PC-3 (cell line): Measurements from ENCODE around the gene SCAP. TPM values are rescaled to one million over a fixed set of nuclear protein-coding genes. Genes with fewer than 3 reads are reported as not detected.
A peak's percentile ranks its signal among the peaks of the same experiment; 100 is the strongest.

Source experiments
- ATAC-seq: fragments of 200-7000 bp; cut with Tn5 transposase; 2 replicates; pipeline ENCODE4 v1.9.1; 2020; ENCODE audit warnings: mild to moderate bottlenecking, moderate library complexity
- BruUV-seq: library from RNA; stranded (reverse); fragments of 400-500 nt; replicated peaks from 2 replicates; lab custom pipeline; 2021; lab: Mats Ljungman, UMichigan
- CTCF ChIA-PET: fragments of 300-600 bp; sonication (Branson Sonifier 250); formaldehyde crosslinking; loops from one replicate; lab custom pipeline; 2022; ENCODE audit warnings: antibody characterized with exemption; lab: Charles Lee
- POLR2A ChIA-PET: fragments of 300-600 bp; sonication (Branson Sonifier 250); formaldehyde crosslinking; loops from one replicate; lab custom pipeline; 2022; ENCODE audit warnings: antibody characterized with exemption; ENCODE audit not compliant: unreplicated experiment; lab: Charles Lee
- DNase-seq: peaks from one replicate; pipeline ENCODE4 v3.0.0-alpha.2; 2015
- H2AFZ ChIP-seq: fragments of 300-600 bp; sonication (generic); 2 replicates; pipeline ENCODE4 v1.6.0; 2016; ENCODE audit warnings: antibody characterized with exemption, low read length
- H3F3A ChIP-seq: fragments of 300-600 bp; sonication (generic); one replicate; pipeline ENCODE4 v1.6.0; 2017; ENCODE audit warnings: antibody characterized with exemption, low read length, control low read depth, mild to moderate bottlenecking; ENCODE audit not compliant: unreplicated experiment
- H3K27ac ChIP-seq: fragments of 300-600 bp; sonication (generic); 2 replicates; pipeline ENCODE4 v1.5.1; 2016; ENCODE audit warnings: mild to moderate bottlenecking, low read length
- H3K27me3 ChIP-seq: fragments of 300-600 bp; sonication (generic); 2 replicates; pipeline ENCODE4 v1.6.1; 2016; ENCODE audit warnings: low read length, mixed read lengths
- H3K36me3 ChIP-seq: fragments of 300-600 bp; sonication (generic); 2 replicates; pipeline ENCODE4 v1.6.1; 2016; ENCODE audit warnings: low read depth, mixed run types, low read length, mixed read lengths
- H3K4me1 ChIP-seq: fragments of 300-600 bp; sonication (generic); 2 replicates; pipeline ENCODE4 v1.5.1; 2016; ENCODE audit warnings: low read length; ENCODE audit not compliant: insufficient read depth
- H3K4me2 ChIP-seq: fragments of 300-600 bp; sonication (generic); 2 replicates; pipeline ENCODE4 v1.6.0; 2016; ENCODE audit warnings: low read length
- H3K4me3 ChIP-seq: fragments of 300-600 bp; sonication (generic); 2 replicates; pipeline ENCODE4 v1.5.1; 2016; ENCODE audit warnings: mild to moderate bottlenecking, low read length, mixed read lengths
- H3K79me2 ChIP-seq: fragments of 300-600 bp; sonication (generic); 2 replicates; pipeline ENCODE4 v1.6.1; 2017; ENCODE audit warnings: low read length, mixed read lengths
- H3K9ac ChIP-seq: fragments of 300-600 bp; sonication (generic); 2 replicates; pipeline ENCODE4 v1.6.0; 2016; ENCODE audit warnings: mild to moderate bottlenecking, low read length
- H3K9me2 ChIP-seq: fragments of 300-600 bp; sonication (generic); replicated peaks from 2 replicates; pipeline ENCODE4 v1.6.1; 2016; ENCODE audit warnings: mixed run types, low read length, mixed read lengths
- H3K9me3 ChIP-seq: fragments of 300-600 bp; sonication (generic); 2 replicates; pipeline ENCODE4 v1.6.1; 2016; ENCODE audit warnings: low read length, mixed read lengths
- H4K20me1 ChIP-seq: fragments of 300-600 bp; sonication (generic); 2 replicates; pipeline ENCODE4 v1.6.1; 2016; ENCODE audit warnings: low read length, mixed read lengths
- CTCF ChIP-seq: fragments of 300-600 bp; sonication (generic); conservative IDR thresholded peaks from 2 replicates; pipeline ENCODE4 v1.5.1; 2017; ENCODE audit warnings: antibody characterized with exemption, low read depth, mild to moderate bottlenecking, low read length
- EZH2 ChIP-seq: fragments of 300-600 bp; sonication (generic); IDR thresholded peaks from one replicate; pipeline ENCODE4 v1.6.1; 2017; ENCODE audit warnings: antibody characterized with exemption, mild to moderate bottlenecking, low read length; ENCODE audit not compliant: unreplicated experiment
- EZH2phosphoT487 ChIP-seq: fragments of 300-600 bp; sonication (generic); IDR thresholded peaks from 2 replicates; pipeline ENCODE4 v1.6.1; 2018; ENCODE audit warnings: mild to moderate bottlenecking, antibody characterized with exemption, low read length, borderline replicate concordance
- intact Hi-C: fragments of 100-400 bp; cut with micrococcal nuclease; formaldehyde crosslinking; loops from 2 replicates; pipeline ENCODE4 v1.9.0; 2023
- total RNA-seq: library from RNA; depleted of rRNA; stranded (reverse); fragments of >200 nt; gene quantifications from 2 replicates; pipeline ENCODE4 v1.2.3, GENCODE V29; 2014

The SCAP gene
- total RNA-seq, 1 experiment from 2014 or later: 84.7 TPM

DNA sequence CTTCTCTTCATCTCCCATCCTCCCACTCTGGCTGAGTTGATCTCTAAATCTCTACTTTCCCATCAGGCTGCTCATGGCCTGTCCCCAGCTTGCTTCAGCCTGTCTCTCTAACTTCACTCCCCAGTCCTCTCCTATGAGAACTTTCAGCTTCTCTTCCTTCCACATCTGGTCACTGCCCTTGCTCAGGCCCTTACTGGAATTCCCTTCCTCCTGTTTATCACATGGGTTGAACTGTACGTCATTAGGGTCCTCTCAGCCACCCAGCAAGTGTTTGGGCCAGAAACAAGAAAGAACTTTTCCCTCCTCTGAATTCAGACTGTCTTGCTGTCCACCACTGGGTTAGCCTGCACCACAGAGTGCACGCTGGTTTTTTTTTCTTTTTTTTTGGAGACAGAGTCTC is 89.9 kb downstream of the SCAP start:
- Histone ChIP-seq H3K9me3 (no peaks in the 10 kb centered on the region), H3K36me3 (peaks cover 15% of the 10 kb centered on the region), H3F3A (no peaks in the 10 kb centered on the region), H3K79me2 (peaks cover 93% of the 10 kb centered on the region), H3K27me3 (no peaks in the 10 kb centered on the region), H3K4me1 (peaks cover 21% of the 10 kb centered on the region), H3K9ac (no peak overlapping the region), H4K20me1 (peaks cover 37% of the 10 kb centered on the region), H2AFZ (no peak overlapping the region), H3K4me3 (no peak overlapping the region), H3K4me2 (no peak overlapping the region), H3K27ac (no peak overlapping the region), H3K9me2 (no peaks in the 10 kb centered on the region)
- BruUV-seq: no TSS peak
- POLR2A ChIA-PET: no interaction called here
- no peak for TF ChIP-seq CTCF
- no peak for TF ChIP-seq EZH2phosphoT487
- no peak for TF ChIP-seq EZH2
- no peak for ATAC-seq
- CTCF ChIA-PET: no interaction called here
- intact Hi-C loops: loop anchor here (10.0 kb wide), 2 partner anchors 101 to 1169 kb away; partner anchors contain the start of genes KIF9, KLHL18 and PFKFB4
- DNase-seq: no peak

DNA sequence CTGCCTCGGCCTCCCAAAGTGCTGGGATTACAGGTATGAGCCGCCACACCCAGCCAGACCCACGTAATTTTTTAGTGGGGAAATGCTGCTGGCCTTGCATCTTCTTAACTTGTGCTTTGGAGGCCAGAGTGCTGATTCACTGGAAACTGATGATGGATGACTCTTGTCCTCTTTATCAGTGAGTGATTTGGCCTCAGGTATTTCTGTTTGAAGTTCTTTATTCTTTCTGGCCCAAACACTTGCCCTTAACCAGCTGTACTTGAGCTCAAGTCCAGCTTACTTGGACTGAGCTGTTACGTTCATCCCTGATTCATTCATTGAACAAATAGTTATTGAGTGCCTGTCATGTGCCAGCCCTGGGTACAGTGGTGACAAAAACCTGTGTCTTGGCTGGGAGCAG is 90.7 kb downstream of the SCAP start:
- peak overlapping the region; percentile 3; the same call in 1 of the 2 replicates for H3K27ac ChIP-seq
- H3K79me2 ChIP-seq: peaks cover 90% of the 10 kb centered on the region
- peaks cover 32% of the 10 kb centered on the region for H4K20me1 ChIP-seq
- H3F3A ChIP-seq: no peaks in the 10 kb centered on the region
- DNase-seq (peak; percentile 73), ATAC-seq (no peak)
- TF ChIP-seq EZH2phosphoT487 (no peak), CTCF (no peak), EZH2 (no peak)
- no peaks in the 10 kb centered on the region for H3K9me3 ChIP-seq
- no peaks in the 10 kb centered on the region for H3K9me2 ChIP-seq
- H3K9ac ChIP-seq: no peak overlapping the region
- peaks cover 23% of the 10 kb centered on the region for H3K4me1 ChIP-seq
- no TSS peak for BruUV-seq
- H3K4me2 ChIP-seq: no peak overlapping the region
- H3K4me3 ChIP-seq: no peak overlapping the region
- H3K36me3 ChIP-seq: peaks cover 15% of the 10 kb centered on the region
- intact Hi-C loops: loop anchor here (10.0 kb wide), 2 partner anchors 100 to 1170 kb away; partner anchors contain the start of genes KIF9, KLHL18 and PFKFB4
- no peak overlapping the region for H2AFZ ChIP-seq
- ChIA-PET CTCF (no interaction called here), POLR2A (no interaction called here)
- H3K27me3 ChIP-seq: no peaks in the 10 kb centered on the region

- ATAC-seq: no peak
- POLR2A ChIA-PET: no interaction called here
- H4K20me1 ChIP-seq: peaks cover 32% of the 10 kb centered on the region
Observed at GRCh38 chr3:47384425-47384824, 91.3 kb downstream of the SCAP start.

More at GRCh38 chr3:47384425-47384824, 91.3 kb downstream of the SCAP start:
- CTCF ChIA-PET: no interaction called here
- DNase-seq: no peak
- no peak overlapping the region for H3K4me3 ChIP-seq
- peaks cover 15% of the 10 kb centered on the region for H3K36me3 ChIP-seq
- H3K79me2 ChIP-seq: peaks cover 94% of the 10 kb centered on the region
- no peaks in the 10 kb centered on the region for H3K9me2 ChIP-seq
- no peaks in the 10 kb centered on the region for H3K27me3 ChIP-seq
- no peaks in the 10 kb centered on the region for H3F3A ChIP-seq
- H3K27ac ChIP-seq: no peak overlapping the region
- no peak overlapping the region for H2AFZ ChIP-seq
- no peak overlapping the region for H3K4me2 ChIP-seq
- intact Hi-C loops: loop anchor here (10.0 kb wide), 2 partner anchors 100 to 1170 kb away; partner anchors contain the start of genes KIF9, KLHL18 and PFKFB4
- no peak for TF ChIP-seq EZH2
- no peak for TF ChIP-seq CTCF
- TF ChIP-seq EZH2phosphoT487: no peak
- no peaks in the 10 kb centered on the region for H3K9me3 ChIP-seq
- H3K9ac ChIP-seq: no peak overlapping the region
- no TSS peak for BruUV-seq
- peaks cover 29% of the 10 kb centered on the region for H3K4me1 ChIP-seq
